ENCODE results near the gene SLC25A26. TPM values are rescaled to one million over a fixed set of nuclear protein-coding genes. Genes with fewer than 3 reads are reported as not detected.

SLC25A26 gene
- total RNA-seq, 2 donors from 2014 or later = 8.6 to 9.2 TPM

- WGBS, 2 donors = 56 to 76% methylated on average over 4 to 7 of the region's 7 CpGs
- no peaks in the 10 kb centered on the region for H3K36me3 ChIP-seq (replicated peaks in 1 of 2; ENCODE audit: insufficient read depth in 1 of 2, low read depth in 2 of 2)
These were observed 97.1 kb downstream of the SLC25A26 start for GRCh38 chr3:66317750-66318376.

DNA sequence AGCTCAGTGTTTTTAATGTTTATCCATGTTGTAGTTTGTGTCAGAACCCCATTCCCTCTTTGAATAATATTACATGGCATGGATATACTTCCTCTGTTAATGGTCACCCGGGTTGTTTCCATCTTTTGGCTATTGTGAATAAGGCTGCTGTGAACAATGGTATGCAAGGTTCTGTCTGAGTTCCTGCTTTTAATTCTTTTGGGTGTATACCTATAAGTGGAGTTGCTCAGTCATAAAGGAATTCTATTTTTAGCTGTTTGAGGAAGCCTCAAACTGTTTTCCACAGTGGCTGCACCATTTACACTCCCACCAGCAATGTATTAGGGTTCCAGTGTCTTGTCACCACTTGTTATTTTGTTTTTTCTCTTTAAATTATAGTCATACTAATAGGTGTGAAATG lies 99.6 kb downstream of the SLC25A26 start:
- Histone ChIP-seq H3K4me1 (no peaks in the 10 kb centered on the region), H3K36me3 (replicated peaks in 1 of 2; ENCODE audit: insufficient read depth in 1 of 2, low read depth in 2 of 2) (no peaks in the 10 kb centered on the region), H3K27ac (no peak overlapping the region), H3K9me3 (no peaks in the 10 kb centered on the region), H3K27me3 (no peaks in the 10 kb centered on the region), H3K4me3 (no peak overlapping the region)
- intact Hi-C loops (cut with DNase I) = no loop called here
- DNase-seq = no peak
- 70 to 81% methylated on average over 1 of the region's 1 CpG for WGBS, 2 donors
- TF ChIP-seq POLR2A (IDR thresholded peaks at IDR 0.05) = no peak
- TF ChIP-seq CTCF (IDR thresholded peaks at IDR 0.05) = no peak
- ATAC-seq = no peak

More at GRCh38 chr3:66317750-66318376, 97.1 kb downstream of the SLC25A26 start:
- no peak overlapping the region for H3K27ac ChIP-seq
- no peaks in the 10 kb centered on the region for H3K4me1 ChIP-seq
- ATAC-seq = no peak
- intact Hi-C loops (cut with DNase I) = no loop called here
- TF ChIP-seq CTCF (IDR thresholded peaks at IDR 0.05) (no peak), POLR2A (IDR thresholded peaks at IDR 0.05) (no peak)
- H3K9me3 ChIP-seq = no peaks in the 10 kb centered on the region
- H3K4me3 ChIP-seq = no peak overlapping the region
- no peaks in the 10 kb centered on the region for H3K27me3 ChIP-seq
- DNase-seq = peak in 1 of 4 donors; percentile 7

GRCh38 chr3:66322436-66322835 lies 101.6 kb downstream of the SLC25A26 start:
- Histone ChIP-seq H3K4me3 (no peak overlapping the region), H3K36me3 (replicated peaks in 1 of 2; ENCODE audit: insufficient read depth in 1 of 2, low read depth in 2 of 2) (no peaks in the 10 kb centered on the region), H3K27ac (no peak overlapping the region), H3K4me1 (no peaks in the 10 kb centered on the region), H3K27me3 (no peaks in the 10 kb centered on the region), H3K9me3 (no peaks in the 10 kb centered on the region)
- no peak for ATAC-seq
- intact Hi-C loops (cut with DNase I) = no loop called here
- TF ChIP-seq CTCF (IDR thresholded peaks at IDR 0.05) = no peak
- no peak for TF ChIP-seq POLR2A (IDR thresholded peaks at IDR 0.05)
- no peak for DNase-seq

DNA sequence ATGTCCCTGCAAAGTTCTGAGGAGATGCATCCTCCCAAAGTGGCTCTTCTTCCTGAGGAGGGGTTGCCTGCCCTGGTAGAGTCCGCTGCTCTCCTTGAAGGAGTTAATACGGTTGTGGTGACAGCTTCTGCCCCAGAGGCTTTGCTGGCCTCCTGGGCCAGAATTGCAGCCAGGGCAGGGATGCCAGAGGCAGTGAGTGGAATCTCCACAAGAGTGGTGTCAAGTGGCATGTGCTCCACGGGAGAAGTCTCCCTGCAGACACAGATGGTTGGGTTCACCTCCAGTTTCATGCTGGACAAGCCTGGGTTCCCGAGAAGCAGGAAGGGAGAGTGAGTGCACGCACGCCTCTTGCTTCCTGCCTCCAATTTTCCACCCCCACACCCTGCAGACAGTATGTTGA lies 105.5 kb downstream of the SLC25A26 start:
- no peak overlapping the region for H3K27ac ChIP-seq
- no peak for TF ChIP-seq POLR2A (IDR thresholded peaks at IDR 0.05)
- no peak for TF ChIP-seq CTCF (IDR thresholded peaks at IDR 0.05)
- DNase-seq (no peak), ATAC-seq (no peak)
- no peaks in the 10 kb centered on the region for H3K4me1 ChIP-seq
- no peak overlapping the region for H3K4me3 ChIP-seq
- no peaks in the 10 kb centered on the region for H3K27me3 ChIP-seq
- intact Hi-C loops (cut with DNase I) = no loop called here
- no peaks in the 10 kb centered on the region for H3K9me3 ChIP-seq
- 87 to 89% methylated on average over 6 of the region's 6 CpGs for WGBS, 2 donors
- H3K36me3 ChIP-seq (replicated peaks in 1 of 2; ENCODE audit: insufficient read depth in 1 of 2, low read depth in 2 of 2) = no peaks in the 10 kb centered on the region

GRCh38 chr3:66335671-66336070 lies 114.9 kb downstream of the SLC25A26 start:
- intact Hi-C loops (cut with DNase I) = no loop called here
- 95 to 98% methylated on average over 2 of the region's 2 CpGs for WGBS, 2 donors
- Histone ChIP-seq H3K27ac (no peak overlapping the region), H3K9me3 (no peaks in the 10 kb centered on the region), H3K36me3 (replicated peaks in 1 of 2; ENCODE audit: insufficient read depth in 1 of 2, low read depth in 2 of 2) (no peaks in the 10 kb centered on the region), H3K4me1 (peaks cover 5% of the 10 kb centered on the region), H3K27me3 (no peaks in the 10 kb centered on the region), H3K4me3 (no peak overlapping the region)
- no peak for ATAC-seq
- no peak for DNase-seq
- TF ChIP-seq CTCF (IDR thresholded peaks at IDR 0.05) = no peak

Measured in body of pancreas (tissue), 4 donors.